ENCODE measurements around the gene OGDHL.
"Not testable (repeated sequence)": the region's sequence is repeated elsewhere in the genome, so short reads cannot be mapped to it uniquely, and the experiment has no call there.

OGDHL gene

DNA sequence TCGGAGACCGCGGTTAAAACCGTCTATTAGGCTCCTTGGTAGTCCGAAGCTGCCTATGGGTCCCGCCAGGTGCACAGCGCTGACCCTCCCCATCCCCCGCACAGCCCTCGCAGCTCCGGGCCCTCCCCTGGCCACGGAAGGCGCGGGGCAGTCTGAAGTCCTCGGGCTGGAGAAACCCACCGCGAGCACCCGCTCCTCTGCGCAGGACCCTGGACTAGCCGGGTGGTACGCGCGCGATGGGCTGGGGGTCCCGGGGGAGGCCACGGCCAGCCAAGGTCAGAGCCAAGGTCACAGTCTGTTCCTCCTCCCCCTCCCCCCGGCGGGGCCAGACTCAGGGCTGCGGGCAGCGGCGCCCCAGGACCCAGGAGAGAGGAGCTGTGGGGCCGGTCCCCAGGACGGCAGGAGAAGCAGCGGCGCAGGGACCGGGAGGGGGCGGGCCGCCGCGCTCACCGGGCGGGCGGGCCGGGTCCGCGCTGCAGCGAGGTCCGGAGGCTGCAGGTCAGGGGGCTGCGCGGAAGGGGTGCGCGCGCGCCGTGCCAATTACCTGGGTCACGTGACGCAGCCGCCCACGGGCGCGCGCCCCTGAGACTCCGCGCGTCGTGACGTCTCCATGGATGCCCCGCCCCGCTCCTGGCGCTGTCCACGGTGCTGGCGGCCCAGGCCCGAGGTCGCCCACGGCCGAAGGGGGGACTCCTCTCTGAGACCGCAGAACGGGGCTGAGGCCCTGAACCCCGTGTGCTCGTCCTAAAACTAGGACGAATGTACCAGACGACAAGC lies at the start of gene OGDHL:
OGDHL (minus strand) TSS at position 535 of the 777 bp plus-strand sequence. CDS start 3,731 bp downstream, outside the sequence.
- DNase-seq: no peak

DNA sequence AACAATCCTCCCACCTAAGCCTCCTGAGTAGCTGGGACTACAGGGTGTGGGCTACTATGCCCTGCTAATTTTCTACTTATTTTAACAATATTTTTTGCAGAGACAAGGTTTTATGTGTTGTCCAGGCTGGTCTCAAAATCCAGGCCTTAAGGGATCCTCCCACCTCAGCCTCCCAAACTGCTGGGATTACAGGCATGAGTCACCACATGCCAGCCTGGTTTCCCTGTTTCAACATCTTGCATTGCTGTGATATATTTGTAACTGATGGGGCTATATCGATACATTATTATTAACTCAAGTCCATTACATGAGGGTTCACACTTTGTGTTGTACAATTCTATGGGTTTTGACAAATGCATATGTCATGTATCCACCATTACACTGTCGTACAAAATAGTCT lies 41.9 kb upstream of the OGDHL start:
- DNase-seq: no peak

DNA sequence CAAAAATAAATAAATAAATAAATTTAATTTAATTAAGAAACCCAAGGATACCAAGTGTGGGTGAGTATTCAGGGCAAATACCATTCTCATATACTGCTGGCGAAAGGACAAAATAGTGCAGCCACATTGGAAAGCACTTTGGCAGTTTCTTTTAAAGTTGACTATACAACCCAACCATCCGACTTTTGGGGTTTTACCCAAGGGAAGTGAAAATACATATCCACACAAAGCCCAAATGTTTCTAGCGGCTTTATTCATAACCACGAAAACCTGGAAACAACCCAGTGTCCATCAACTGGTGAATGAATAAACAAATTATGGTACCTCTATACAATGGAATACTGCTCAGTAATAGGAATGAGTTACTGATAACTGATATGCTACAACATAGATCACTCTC lies 36.2 kb upstream of the OGDHL start:
- no peak for DNase-seq

DNA sequence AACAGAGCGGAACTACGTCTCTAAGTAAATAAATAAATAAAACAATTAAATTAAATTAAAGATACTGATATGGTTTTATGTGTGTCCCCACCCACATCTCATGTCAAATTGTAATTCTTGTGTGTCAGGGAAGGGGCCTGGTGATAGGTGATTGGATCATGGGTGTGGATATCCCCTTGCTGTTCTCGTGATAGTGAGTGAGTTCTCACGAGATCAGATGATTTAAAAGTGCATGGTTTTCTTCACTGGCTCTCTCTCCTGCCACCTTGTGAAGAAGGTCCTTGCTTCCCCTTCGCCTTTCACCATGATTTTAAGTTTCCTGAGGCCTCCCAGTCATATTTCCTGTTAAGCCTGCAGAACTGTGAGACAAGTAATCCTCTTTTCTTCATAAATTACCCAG lies 29.0 kb upstream of the OGDHL start:
- DNase-seq: no peak

DNA sequence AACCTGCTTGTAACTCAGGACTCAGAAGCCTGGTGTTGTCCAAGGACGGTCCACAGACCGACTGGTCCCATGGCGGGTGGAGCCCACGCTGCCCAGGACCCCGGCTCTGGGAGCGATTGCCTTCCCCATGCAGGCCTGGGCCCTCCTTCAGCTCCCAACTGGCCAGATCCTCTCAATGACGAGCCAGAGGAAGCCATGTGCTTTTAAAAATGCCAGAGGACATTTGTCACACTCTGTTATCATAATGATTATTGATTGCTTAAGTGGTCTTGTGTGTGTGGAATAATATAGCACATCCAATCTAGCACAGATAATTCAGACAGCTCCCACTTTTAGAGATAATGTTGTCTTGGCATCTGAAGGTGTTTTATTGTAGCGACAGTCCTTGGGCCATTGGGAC lies 22.6 kb upstream of the OGDHL start:
- DNase-seq: no peak

DNA sequence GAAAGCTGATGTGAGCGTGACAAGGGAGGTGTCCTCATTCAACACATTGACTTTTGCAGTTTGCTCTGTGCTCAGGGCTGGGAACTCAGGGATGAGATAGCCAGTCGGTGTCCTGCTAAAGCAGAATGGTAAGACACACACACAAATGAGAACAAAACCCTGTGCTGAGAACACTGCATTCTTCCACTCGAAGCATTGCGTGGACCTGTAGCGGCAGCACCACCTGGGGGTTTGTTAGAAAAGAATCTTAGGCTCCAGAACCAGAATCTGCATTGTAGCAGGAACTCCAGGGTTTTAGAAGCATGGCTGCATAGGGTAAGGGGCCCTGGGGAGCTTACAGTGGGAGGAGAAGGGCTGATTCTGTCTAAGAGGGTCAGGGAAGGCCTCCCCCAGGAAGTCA lies 21.5 kb upstream of the OGDHL start:
- DNase-seq: no peak

DNA sequence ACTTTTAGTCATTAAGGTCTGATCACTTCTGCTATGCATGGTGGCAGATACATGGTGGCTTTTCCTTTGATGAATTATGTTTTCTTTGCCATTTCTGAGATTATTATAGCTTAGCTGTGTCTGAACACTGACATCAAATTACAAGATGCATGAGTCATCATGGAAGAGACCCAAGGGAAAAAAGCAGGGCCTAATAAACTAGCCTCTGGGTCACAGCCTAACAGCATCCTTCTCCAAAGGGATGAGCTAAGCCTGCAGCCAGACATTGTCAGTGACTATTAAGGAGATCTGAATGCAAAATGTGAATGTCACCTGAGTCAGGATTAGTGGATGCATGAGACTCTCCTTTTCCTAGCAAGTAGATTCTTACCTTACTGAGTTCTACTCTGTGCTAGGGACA lies 19.1 kb upstream of the OGDHL start:
- DNase-seq: no peak

DNA sequence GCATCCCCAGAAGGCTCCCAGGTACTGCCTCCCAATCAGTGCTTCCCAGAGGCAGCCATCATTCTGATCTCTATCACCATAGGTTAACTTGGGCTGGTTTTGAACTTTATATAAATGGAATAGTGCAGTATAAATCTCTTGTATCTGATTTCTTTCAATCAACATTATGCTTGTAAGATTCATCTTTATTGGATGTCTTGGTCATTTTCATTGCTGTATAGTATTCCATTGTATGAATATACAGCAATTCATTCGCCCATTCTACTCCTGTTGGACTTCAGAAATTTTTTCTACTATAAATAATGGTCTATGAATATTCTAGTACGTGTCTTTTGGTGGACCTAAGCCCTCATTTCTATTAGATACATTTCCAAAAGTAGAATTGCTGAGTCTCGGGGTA lies 16.1 kb upstream of the OGDHL start:
- no peak for DNase-seq

DNA sequence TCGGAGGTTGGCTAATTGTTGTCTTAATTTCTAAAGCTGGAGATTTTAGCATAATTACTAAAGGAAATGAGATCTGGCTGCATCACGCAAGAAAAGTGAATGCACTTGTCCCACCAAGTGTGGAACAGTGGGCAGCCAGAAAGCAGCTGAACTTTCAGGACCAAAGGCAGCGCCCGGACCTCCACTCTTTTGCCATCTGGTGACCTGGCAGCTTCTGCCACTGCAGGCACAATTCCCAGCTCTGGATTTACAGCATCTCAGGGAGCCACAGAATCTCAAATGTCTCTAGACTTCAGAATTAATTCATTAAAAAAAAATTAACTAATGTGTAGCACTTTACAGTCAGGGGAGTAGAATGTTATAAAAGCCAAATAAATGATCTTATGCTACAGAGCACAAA lies 14.7 kb upstream of the OGDHL start:
- no peak for DNase-seq

DNA sequence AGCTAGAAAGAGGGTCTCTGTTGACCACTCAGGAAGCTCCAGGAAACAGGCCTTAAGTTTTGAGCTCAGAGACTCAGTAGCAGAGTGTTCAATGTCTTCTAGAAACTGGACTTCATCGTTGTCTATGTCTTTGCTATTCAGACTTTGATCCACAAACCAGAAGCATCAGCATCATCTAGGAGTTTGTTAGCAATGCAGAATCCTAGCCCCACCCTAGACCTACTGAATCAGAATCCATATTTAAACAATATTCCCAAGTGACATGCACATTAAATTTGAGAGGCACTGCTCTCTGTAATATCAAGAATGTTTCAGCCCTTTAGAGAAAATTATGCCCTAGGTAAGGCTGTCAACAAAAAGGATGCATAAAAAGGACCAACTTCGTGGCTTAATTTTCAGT lies 12.9 kb upstream of the OGDHL start:
- no peak for DNase-seq

DNA sequence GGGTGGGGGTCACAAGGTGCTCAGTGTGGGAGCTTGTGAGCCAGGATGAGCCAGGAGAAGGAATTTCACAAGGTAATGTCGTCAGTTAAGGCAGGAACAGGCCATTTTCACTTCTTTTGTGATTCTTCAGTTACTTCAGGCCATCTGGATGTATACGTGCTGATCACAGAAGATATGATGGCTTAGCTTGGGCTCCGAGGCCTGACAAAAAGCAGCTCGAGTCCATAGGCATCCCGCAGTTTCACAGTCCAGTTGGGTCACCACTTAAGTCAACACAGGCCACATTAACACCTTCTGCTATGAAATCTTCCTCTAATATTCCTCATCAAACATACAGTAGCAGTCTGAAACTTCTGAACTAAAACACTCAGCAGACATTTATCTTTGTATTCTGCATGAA lies 10.8 kb upstream of the OGDHL start:
- DNase-seq: not testable (repeated sequence)

DNA sequence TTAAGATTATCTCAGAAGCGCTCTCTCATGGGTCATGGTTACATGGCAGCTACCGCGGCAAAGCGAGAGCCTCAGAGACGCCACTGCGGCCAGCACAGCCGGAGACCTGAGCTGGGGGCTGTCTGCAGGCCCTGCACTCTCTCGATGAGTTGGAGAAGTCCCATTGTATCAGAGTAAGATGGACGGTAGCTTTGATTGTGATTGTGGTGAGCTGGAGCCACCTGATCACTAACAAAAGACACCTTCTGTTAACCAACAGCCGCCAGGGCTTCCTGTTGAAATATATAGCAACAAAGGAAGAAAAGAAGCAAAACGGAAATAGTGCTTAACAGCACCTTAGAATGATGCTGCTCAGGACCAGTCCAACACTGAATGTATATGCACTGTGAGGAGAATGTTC lies 8.9 kb upstream of the OGDHL start:
- DNase-seq: not testable (repeated sequence)

DNA sequence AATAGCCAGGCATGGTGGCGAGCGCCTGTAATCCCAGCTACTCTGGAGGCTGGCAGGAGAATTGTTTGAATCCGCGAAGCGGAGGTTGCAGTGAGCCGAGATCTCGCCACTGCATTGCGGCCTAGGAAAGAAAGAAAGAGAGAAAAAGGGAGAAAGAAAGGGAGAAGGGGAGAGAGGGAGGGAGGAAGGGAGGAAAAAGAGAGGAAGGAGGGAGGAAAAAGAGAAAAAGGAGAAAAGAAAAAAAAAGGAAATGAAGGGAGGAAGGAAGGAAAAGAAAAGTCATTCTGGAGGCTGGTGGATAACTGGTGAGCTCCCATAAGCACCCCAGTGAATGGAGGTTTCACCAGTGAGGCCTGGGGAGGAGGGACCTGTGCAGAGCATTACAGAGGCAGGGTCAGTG lies 7.6 kb upstream of the OGDHL start:
- no peak for DNase-seq

DNA sequence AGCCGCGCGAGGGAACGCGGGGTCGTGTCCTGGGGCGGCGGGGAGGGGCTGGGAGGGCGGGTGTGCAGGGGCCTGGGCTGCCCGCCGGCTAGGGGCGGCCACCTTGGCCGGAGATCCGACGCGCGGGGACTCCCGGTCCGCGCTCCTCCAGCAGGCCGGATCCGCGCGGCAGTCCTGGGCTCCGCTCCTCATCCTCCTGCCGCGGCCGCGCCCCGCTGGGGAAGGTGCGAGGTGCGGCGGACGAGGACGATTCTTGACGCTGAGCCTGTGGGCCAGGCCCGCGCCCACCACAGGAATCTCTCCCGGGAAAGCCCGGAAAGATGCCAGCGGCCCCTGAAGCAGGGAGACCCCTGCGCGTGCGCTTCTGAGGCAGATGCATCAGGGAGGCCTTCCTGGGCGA lies 6.6 kb upstream of the OGDHL start:
- no peak for DNase-seq

DNA sequence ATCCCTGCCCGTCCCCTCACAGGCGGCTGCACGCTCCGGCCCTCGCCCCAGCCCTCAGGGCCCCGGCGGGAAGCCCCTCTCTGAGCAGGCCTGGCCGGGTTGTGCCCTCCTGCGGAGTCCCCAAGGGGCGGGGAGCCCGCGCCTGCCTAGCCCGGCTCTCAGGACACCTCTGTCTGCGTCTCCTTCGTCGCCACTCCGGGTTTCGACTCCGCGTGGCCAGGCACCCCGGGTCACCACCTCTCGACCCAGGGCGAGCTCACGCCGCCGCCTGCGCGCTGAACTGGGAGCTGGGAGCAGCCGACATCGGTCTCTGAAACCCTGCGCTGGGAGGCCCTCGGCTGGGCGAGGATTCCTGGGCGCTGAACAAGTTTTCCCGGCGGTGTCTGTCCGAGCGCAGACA lies 6.2 kb upstream of the OGDHL start:
- DNase-seq: no peak

DNA sequence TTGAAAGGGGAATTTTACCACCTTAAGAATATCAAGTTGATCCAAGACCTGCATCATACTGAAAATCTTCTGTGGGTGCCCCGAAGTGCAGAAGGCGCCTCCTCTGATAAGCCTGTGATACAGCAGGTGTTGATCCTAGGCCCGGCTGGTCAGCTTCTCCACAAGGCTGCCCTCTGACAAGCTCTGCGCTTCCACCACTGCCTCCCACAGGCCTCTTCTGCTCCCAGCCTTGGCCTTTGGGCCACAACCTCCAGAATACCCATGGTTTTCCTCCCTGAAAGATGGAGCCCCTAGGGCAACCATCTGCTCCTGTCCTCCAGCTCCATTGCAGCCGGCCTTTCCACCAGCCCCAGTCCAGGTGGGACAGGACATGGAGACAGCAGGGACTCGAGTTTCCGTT lies 5.6 kb upstream of the OGDHL start:
- no peak for DNase-seq

DNA sequence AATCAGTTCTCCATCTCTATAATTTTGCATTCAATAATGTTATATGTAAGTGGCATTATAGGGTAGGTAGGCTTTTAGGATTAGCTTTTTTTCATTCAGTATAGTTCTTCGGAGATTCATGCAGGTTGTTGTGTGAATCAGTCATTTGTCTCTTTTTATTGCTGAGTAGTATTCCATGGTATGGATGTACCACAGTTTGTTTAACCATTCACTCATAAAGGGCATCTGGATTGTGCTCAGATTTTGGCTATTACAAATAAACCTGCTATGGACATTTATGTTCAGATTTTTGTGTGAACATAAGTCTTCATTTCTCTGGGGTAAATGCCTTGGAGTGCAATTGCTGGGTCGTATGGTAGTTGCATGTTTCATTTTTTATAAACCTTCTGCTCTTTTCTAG lies 4.4 kb upstream of the OGDHL start:
- no peak for DNase-seq

DNA sequence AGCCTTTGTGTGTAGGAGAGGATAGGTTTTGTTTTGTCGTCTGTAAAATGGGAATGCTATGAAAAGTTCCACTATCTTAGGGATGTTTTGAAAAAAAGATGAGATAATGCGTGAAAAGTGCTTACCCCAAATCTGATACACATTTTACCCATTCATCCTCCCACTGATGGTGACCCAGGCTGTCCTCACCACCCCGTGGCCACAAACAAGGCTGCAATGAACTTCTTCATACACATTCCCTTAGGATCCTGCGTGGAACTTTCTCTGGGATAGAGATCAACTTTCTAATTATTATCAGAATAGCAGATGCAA lies 399 bp upstream of the OGDHL start:
- DNase-seq: no peak

DNA sequence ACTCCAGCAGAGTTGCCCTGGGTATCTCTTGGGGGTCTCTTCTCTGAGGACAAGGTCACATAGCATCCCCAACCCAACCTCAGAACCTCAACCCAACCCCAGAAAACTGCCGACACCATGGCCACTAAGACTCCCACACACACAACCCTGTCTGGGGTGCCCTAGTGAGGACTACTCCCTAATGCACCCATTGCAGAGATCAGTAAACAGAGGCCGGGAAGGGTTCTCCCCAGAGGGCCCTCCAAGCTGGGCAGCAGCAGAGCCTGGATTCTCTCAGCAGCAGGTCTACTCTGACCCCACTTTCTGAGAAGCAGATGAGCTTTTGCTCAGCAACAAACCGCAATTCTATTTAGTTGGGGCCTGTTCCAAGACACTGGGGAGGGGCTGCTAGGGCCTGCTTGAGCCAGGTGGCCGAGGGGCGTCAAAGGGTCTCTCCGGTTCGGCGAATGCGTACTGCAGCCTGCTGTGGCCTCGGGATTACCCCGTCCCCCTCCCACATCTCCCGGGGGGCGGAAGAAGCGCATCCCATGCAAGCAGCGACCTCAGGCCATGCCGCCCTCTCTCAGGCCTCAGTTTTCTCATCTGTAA lies 828 bp downstream of the OGDHL start:
- no peak for DNase-seq

DNA sequence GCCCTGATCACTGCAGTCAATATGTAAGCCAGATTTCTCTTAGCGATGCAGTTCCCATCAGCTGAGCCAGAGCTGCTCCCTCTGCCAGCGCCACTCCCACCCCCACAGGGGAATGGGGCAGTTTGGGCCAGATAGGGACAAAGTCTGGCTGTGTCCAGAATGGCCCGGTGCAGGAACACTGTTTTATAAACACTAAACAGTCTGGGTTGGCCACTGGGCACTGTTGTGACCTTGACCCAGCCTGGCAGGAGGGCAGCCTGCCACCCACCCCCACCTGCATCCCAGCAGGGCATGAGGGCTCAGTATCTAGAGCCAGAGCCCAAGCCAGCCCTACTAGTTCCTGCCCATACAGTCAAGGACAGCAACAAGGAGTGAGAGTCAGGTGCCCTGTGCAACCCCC lies 1.3 kb downstream of the OGDHL start:
- DNase-seq: no peak

DNA sequence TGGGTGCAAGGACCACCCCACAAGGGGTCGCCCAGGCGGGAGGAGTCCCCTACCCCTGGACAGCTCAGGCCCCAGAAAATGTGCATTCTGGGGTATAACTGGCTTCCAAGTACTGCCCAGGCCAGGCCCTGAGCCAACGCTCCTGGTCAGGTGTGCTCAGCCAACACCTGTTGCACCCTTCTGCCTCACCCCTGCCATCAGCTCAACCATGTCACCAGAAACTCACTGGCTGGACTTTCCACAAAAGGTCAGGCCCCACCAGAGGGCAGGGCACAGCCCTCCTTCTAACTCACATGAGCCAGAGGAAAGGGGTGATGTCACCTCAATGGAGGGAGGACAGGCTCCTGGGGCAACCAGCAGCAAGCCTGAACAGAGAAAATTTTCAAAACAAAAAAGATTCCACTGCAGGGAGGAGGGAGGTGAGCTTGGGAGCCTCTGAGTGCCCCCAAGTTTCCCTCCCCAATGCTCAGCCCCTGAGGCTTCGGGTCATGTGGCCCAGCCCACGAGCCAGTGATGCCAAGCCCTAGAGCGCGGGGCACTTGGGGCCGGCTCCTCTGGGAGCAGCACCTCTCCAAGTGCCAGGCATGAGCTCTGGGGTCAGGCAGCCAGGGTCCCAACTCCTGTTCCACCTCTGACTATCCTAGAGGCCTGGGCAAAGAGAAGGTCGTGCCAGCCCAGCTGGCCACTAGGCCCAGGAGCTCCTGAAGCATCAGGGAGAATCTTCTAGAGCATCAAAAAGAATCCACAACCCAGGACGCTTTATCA lies 2.2 kb downstream of the OGDHL start:
- no peak for DNase-seq

DNA sequence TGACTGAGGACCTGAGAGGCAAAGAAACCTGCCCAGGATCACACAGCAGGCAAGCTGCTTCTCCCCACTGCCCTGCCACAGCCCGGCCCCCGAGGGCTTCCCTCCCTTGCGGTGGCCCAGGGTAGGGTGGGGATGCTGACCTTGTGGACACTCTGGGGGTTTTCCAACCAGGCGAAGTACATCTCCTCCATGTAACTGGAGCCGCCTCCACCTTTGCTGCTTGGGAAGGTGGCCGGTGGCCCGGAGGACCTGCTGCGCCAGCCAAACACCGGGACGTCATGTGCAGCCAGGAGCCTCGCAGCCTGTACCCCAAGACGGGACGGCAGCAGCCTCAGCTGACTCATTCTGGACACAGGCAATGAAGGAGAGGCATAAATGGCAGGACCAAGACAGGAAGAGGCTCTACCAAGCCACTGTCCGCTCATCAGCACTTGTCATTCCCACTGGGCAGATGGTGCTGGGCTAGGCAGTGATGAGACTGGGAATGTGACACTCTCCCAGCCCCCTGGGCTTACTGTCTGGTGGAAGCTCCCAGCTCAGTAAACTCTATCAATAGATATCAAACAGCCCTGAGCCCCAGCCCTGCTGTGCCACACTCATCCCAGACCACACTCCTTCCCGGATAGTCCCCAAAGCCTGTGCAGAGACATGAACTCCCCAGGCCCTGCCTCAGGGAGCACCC lies 3.7 kb downstream of the OGDHL start:
- no peak for DNase-seq

DNA sequence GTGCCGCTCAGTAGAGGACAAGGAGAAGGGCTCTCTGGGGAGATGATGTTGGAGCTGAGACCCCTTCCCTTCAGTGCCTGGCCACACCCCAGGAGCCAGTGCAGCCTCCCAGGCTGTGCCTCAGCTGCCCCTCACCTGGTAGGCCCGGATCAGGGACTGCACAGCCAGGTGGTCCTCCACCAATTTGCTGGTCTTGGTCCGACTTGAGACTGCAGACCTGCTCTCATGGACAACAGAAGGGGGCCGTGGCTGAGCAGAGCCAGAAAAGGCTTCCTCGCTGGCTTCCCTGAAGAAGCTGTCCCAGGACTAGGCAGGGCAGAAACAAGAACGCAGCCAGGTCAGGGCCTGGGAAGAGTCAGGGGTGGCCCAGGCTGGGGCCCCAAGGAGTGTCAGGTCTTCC lies 5.5 kb downstream of the OGDHL start:
- DNase-seq: no peak

DNA sequence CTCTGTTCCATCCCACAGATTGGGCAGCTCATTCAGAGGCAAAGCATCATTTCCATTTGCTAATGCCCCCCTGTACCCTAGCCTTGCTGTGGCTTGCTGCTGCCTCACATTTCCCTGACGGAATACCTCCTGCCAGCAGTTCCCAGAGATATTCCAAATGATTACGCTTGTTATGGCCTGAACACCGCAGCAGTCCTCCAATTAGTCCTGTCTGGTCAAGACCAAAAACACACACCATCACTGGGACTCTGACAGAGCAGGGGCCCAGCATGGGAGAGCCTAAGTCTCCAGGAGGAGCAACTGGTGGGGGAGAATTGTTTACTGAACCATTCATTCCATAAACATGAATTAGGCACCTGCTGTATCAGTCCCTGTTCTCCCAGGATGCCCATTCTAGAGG lies 6.1 kb downstream of the OGDHL start:
- DNase-seq: no peak

All from NCI-H1436 treated with DMSO at 0.1 percent for 48 hours (cell line).